ENCODE measurements around the gene AGL. TPM values are rescaled to one million over a fixed set of nuclear protein-coding genes. Genes with fewer than 3 reads are reported as not detected.

The AGL gene
- total and polyA plus RNA-seq, 2 of the 8 experiments (the other 6 are each of a cell fraction or from before 2014, with no cell fraction given): 2.7 to 19.2 TPM

DNA sequence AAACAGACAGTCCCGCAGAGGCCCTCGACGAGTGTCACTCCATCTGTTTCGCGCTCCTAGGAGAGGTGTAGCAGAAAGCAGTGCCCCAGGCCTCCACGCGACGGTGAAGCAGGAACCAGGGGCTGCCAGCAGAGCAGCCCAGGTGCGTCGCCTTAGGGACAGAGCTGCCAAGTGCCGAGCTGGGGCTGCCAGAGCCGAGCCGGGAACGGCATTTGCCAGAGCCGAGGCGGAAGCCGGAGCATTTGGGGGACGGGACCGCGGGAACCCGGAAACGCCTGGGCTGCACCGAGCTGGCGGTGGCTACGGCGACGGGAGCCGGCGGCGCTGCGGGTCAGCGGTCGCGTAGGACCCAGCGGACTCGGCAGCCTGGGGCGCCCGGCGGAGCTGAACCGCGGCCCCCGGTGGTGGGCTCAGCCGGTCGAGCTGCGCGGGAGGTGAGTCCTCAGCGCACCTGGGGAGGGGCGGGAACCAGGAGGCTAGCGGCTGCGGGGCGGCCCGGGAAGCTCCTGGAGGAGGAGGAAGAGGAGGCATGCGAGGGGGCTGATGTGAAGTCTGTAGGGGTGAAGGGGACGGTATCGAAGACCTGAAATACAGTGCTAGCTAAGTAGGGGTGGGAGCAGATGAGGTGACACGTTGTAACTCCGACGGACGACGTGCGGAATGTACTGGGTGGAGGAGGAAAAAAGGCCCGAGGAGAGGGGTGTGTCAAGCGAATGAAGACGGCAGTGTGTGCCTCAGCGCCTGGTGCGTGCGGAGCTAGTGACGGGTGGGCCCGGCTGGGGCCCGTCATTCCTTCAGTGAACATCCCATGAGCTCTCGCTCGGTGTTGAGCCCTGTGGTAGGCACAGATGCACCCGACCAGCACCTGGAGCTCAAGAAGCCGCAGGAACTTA is 119.8 kb downstream of the AGL start, which contains the start of gene SLC35A3 (continued):
- TF ChIP-seq SAP30 (IDR thresholded peaks at IDR 0.05; ENCODE audit: insufficient read depth, insufficient replicate concordance, low read length): peak; percentile 47
- TF ChIP-seq POLR2AphosphoS5 (IDR thresholded peaks at IDR 0.05; ENCODE audit: low read depth, low read length): peak; percentile 68
- TF ChIP-seq SP4 (IDR thresholded peaks at IDR 0.05; ENCODE audit: low read length): peak; percentile 64
- TF ChIP-seq CEBPB (IDR thresholded peaks at IDR 0.05; ENCODE audit: low read depth, low read length): no peak
- peak; percentile 84 to 94; a peak in 3 of 4 replicates for TF ChIP-seq SIN3A (conservative IDR thresholded peaks at IDR 0.05 in 1 of 2, IDR thresholded peaks at IDR 0.05 in 1 of 2; ENCODE audit: low read depth in 1 of 2, low read length in 2 of 2)
- TF ChIP-seq, protein P1, sequence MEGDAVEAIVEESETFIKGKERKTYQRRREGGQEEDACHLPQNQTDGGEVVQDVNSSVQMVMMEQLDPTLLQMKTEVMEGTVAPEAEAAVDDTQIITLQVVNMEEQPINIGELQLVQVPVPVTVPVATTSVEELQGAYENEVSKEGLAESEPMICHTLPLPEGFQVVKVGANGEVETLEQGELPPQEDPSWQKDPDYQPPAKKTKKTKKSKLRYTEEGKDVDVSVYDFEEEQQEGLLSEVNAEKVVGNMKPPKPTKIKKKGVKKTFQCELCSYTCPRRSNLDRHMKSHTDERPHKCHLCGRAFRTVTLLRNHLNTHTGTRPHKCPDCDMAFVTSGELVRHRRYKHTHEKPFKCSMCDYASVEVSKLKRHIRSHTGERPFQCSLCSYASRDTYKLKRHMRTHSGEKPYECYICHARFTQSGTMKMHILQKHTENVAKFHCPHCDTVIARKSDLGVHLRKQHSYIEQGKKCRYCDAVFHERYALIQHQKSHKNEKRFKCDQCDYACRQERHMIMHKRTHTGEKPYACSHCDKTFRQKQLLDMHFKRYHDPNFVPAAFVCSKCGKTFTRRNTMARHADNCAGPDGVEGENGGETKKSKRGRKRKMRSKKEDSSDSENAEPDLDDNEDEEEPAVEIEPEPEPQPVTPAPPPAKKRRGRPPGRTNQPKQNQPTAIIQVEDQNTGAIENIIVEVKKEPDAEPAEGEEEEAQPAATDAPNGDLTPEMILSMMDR (IDR thresholded peaks at IDR 0.05; ENCODE audit: control extremely low read depth in 1 of 3, insufficient read depth in 1 of 3, low read depth in 1 of 3, low read length in 3 of 3): 0 out of 4 replicates have a peak, but pooled peaks of 1 of the 3 experiments have one; percentile 4
- TF ChIP-seq POU5F1 (IDR thresholded peaks at IDR 0.05; ENCODE audit: low read depth, low read length): no peak
- TF ChIP-seq TAF7 (optimal IDR thresholded peaks at IDR 0.05; ENCODE audit: borderline replicate concordance, low read depth, low read length): peak; percentile 92
- TF ChIP-seq FOSL1 (IDR thresholded peaks at IDR 0.05; ENCODE audit: insufficient read depth, low read depth, low read length): no peak
- TF ChIP-seq HDAC2 (IDR thresholded peaks at IDR 0.05; ENCODE audit: borderline replicate concordance in 1 of 2, low read depth in 2 of 2, low read length in 2 of 2): peak in 1 of 2 experiments; percentile 89; a peak in 2 of 4 replicates
- no peak for TF ChIP-seq BRCA1 (IDR thresholded peaks at IDR 0.05; ENCODE audit: low read depth, low read length)
